Stimulated activated CD8-positive, alpha-beta memory T cell treated with anti-CD3 and anti-CD28 coated beads, Interleukin-12 subunit alpha, Interleukin-12 subunit beta, amount 100 ng/mL, for 24 hours (primary cell): ENCODE data around the gene CTBP2.

Experiments used
- DNase-seq: peaks from one replicate; pipeline ENCODE4 v3.0.0-alpha.2; 2020; ENCODE audit errors: extremely low read depth

The CTBP2 gene

GRCh38 chr10:125125951-125126735 is 34.2 kb downstream of the CTBP2 start:
- no peak for DNase-seq

GRCh38 chr10:125124907-125125306 is 35.5 kb downstream of the CTBP2 start:
- DNase-seq = no peak

- DNase-seq = no peak
Observed at GRCh38 chr10:125124115-125124487, 36.3 kb downstream of the CTBP2 start.

- no peak for DNase-seq
Observed at GRCh38 chr10:125123476-125124114, 36.8 kb downstream of the CTBP2 start.

- no peak for DNase-seq
Observed at GRCh38 chr10:125122566-125122965, 37.8 kb downstream of the CTBP2 start.

GRCh38 chr10:125121003-125121402 is 39.4 kb downstream of the CTBP2 start:
- DNase-seq = no peak

- DNase-seq = no peak
Observed at GRCh38 chr10:125120053-125120710, 40.2 kb downstream of the CTBP2 start.

- no peak for DNase-seq
Observed at GRCh38 chr10:125118701-125119100, 41.7 kb downstream of the CTBP2 start.

- DNase-seq = no peak
Observed at GRCh38 chr10:125118011-125118611, 42.3 kb downstream of the CTBP2 start.

GRCh38 chr10:125116652-125117310 is 43.6 kb downstream of the CTBP2 start:
- DNase-seq = no peak

- no peak for DNase-seq
Observed at GRCh38 chr10:125116041-125116649, 44.2 kb downstream of the CTBP2 start.

- DNase-seq = no peak
Observed at GRCh38 chr10:125115409-125115808, 45.0 kb downstream of the CTBP2 start.

GRCh38 chr10:125114761-125115391 is 45.5 kb downstream of the CTBP2 start:
- no peak for DNase-seq

GRCh38 chr10:125113691-125114371 is 46.5 kb downstream of the CTBP2 start:
- no peak for DNase-seq

- no peak for DNase-seq
Observed at GRCh38 chr10:125112697-125113494, 47.5 kb downstream of the CTBP2 start.

GRCh38 chr10:125111118-125111727 is 49.1 kb downstream of the CTBP2 start:
- no peak for DNase-seq

- DNase-seq = no peak
Observed at GRCh38 chr10:125107965-125108580, 52.3 kb downstream of the CTBP2 start.

GRCh38 chr10:125107166-125107949 is 53.0 kb downstream of the CTBP2 start:
- no peak for DNase-seq
